Right kidney (tissue), 1 donor: Measurements from ENCODE around the gene C19orf25.
A peak's percentile ranks its signal among the peaks of the same experiment; 100 is the strongest.
"Not testable (repeated sequence)": the region's sequence is repeated elsewhere in the genome, so short reads cannot be mapped to it uniquely, and the experiment has no call there.

Experiments
- DNase-seq: peaks from one replicate; pipeline ENCODE4 v3.0.0-alpha.2; 2016

C19orf25 gene

DNA sequence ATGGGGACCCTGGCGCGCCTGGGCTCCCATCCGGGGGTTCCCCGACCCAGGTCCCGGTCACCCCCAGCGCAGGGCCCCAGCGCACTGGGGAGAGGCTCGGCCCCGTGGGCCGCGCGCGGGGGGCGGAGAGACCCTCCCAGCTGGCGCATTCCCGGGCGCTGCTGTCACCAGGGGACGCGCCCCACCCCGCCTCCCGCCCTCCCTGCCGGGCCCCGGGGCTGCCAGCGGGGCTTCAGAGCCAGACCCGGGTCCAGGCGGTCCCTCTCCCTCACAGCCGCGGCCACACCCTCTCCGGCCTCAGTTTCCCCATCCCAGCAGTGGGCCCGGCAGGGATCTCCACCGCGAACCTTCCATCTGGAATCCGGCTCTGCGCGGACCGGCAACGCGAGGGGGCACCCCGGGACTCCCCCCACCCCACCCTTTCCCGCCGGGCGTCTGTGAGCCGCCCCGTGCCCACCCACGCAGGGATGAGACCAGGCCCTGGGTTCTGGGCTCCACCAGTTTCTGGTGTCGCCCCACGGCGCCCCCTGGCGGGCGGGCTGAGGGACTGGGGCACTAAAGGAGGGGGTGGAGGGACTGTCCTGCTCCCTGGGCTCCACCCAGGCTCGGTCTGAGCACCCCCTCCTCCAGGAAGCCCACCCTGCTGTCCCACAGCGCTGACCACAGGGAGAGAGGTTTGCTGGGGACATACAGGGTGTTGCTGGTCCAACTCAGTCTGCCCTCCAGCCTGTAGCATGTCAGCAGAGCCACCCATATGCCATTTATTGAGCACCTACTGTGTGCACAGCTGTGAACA lies 34.7 kb upstream of the C19orf25 start:
- no peak for DNase-seq

DNA sequence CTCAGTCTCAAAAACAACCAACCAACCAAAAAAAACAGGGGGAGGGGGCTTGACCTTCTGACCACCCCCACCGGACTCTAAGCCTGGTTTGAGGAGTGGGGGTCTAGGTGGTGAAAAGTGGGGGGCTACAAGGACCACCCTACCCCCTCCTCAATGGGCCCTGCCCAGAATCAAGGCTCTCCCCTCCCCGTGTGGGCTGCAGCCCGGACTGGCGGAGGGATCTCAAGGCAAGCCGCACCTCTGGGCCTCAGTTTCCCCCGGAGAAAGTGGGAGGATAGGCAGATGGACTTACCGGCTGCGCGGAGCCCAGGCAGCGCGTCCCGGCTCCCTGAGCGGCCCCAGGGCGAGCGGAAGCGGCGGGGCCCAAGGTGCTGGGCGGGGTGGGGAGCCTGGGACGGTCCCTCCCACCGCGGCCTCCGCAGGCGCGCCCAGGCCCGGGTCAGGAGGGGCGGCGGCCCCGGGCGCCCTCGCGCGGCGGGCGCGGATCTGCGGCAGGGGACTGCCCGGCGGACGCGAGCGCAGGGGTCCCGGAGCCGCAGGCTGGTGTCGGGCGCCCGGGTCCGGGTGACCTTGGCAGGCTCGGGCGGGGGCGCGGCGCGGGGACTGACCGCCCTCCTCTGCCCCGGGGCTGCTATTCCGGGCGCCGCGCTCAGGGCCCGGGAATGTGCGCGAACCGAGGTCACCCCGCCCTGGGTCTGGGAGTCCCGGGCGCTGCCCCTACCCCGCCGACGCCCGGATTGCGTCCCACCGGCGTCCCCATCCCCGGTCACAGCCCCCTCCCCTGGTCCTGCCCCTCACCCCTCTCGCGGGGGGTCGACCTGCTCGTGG lies 33.9 kb upstream of the C19orf25 start, which contains the start of gene ADAMTSL5:
ADAMTSL5 (minus strand) TSS at position 349 of the 828 bp plus-strand sequence. CDS start 2,076 bp downstream, outside the sequence.
- DNase-seq, result no peak

DNA sequence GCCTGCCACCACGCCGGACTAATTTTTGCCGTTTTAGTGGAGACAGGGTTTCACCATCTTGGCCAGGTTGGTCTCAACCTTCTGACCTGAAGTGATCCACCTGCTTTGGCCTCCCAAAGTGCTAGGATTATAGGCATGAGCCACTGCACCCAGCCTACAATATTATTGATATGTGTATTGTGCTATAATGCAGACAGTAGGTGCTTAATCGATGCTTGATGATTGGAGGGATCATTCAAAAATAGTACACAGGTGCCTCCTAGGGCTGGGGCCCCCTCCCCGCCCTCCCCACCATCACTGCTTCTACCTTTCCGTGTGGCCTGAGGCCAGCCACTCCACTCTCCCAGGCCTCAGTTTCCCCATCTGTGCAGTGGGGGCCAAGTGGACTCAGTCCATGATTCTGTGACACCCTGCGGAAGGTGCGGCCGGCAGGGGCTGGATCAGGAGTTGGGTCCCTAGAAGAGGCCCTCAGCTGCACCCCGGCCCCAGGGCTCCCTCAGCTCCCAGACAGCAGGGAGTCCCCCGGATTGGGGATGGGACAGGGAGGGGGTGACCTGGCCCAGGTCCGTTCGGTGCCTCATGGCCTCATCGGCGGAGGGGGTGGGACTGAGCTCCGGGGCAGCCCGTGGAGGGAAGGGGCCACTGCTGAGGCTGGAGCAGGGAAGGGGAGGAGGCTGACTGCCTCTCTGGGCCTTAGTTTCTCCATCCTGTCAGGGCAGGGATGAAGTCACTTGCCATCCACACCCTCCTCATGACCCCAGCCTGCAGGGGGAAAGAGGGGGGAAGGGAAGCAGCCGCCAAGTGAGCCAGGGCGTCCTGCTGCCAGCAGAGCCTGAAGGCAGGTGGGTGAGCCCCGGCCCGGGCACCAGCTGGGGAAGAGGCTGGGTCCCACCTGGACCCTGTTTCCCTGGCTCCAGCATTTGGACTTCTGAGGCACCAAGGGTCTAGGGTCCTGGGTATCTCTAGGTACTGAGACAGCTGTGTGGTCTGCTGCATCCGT lies 32.6 kb upstream of the C19orf25 start:
- no peak for DNase-seq

DNA sequence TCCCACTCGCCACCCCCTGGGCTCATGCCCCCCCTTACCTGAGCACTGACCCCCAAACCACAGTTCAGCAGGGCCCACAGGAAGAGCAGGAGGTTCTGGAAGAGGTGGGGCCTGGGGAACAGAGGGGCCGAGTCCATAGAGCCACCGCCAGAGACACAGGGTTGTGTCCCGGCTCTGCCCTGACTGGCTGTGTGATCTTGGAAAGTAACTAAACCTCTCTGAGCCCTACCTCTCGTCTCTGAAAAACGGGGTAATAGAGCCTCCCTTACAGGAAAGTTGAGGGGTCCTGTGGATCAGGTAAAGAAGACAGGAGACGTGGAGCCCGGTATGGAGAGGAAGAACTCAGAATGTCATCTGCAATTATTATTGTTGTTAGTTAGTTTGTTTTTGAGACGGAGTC lies 31.8 kb upstream of the C19orf25 start:
- no peak for DNase-seq

DNA sequence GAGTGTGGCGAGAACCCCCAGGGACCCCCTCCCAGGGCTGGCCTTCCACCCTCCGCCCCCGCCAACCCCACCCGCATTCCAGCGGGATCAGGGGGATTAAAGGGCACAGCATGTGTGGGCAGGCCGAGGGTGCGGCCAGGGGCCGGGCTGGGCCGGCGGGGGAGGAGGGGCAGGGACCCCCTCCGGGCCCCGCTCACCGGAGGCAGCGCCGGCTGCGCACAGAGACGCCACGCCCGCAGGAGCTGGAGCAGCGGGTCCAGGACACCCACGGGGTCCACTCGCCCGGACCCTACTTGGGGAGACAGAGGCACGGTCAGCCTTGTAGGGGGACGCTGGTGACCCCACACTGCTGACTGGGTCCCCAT lies 31.4 kb upstream of the C19orf25 start:
- DNase-seq, result no peak

DNA sequence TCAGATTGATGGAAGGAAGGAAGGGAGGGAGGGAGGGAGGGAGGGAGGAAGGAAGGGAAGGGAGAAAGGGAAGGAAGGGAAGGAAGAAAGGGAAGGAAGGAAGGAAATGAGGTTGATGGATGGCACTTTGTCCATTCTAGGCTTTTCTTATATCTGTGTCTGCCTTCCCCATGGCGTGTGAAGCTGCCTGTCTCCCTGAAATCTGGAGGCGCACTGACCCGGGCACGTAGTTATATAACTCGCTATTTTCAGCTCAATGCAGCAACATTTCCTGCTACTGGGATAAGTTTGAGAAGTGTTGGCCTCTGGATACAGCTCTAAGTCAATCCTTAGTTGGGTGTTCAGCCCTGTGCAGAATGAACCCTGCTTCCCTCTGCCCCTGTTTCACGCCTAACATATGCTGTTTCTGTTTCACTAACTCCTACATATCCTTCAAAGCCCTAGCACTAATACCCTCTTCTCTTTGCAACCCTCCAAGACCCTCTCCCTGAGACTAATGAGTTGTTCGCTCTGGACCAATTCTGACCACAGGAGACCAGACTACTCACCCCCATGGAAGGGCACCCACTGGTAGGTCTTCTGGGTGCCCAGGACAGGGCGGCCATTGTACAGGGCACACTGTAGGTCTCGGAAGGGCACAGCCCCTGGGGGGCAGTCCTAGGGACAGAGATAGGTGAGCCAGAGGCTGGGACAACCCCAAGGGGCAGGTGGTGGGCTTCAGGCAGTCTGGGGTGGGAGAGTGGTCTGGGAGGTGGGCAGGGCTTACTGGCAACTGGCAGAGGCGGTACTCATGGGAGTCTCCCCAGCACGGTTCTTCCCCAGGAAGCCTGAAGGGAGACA lies 30.8 kb upstream of the C19orf25 start:
- DNase-seq, result no peak

DNA sequence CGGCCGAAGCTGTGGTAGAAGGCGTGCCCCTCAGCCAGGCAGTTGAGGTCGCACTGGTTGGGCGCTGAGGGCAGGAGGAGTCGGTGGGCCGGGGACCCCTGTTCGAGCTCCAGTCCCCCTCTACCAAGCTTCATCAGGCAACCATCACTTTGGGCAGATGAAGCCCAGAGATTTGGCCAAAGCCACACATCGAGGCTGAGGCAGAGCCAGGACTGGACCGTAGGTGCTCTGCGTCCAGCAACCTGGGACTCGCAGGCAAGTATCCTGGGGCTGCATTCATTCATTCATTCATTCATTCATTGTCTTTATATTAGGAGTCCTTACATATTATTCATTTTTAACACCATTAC lies 29.5 kb upstream of the C19orf25 start:
- peak; percentile 55 for DNase-seq

DNA sequence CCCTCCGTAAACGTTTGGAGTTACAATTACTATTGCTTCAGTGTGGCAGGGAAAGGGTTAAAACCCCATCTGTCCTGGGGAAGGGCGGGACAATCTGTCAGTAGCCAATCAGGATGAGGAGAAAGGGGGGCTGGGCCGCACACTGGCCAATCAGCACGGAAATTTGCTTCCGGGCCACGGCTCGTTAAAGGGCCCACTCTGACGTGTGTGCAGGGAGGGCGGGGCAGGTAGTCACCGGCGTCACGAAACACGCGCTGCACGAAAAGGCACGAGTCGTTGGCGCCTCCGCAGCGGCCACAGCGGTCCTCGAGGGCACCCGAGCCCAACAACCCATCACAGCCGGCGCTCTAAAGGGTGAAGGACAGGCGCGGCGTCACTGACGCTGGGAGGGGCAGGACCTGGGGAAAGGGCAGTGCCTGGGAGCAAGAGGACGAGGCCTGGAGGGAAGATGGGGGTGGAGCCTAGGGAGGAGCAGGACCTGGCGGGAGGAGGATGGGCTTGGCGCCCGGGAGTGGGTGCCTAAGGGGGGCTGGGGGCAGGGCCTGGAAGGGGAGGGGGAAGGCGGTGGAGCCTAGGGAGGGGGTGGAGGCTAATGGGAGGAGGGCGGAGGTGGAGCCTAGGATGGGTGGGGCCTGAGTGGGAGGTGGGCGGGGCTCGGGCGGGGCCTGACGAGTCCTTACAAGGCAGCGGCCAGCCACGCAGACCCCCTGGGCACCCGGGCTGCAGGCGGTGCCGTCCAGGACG lies 28.9 kb upstream of the C19orf25 start:
- DNase-seq, result peak; percentile 97

DNA sequence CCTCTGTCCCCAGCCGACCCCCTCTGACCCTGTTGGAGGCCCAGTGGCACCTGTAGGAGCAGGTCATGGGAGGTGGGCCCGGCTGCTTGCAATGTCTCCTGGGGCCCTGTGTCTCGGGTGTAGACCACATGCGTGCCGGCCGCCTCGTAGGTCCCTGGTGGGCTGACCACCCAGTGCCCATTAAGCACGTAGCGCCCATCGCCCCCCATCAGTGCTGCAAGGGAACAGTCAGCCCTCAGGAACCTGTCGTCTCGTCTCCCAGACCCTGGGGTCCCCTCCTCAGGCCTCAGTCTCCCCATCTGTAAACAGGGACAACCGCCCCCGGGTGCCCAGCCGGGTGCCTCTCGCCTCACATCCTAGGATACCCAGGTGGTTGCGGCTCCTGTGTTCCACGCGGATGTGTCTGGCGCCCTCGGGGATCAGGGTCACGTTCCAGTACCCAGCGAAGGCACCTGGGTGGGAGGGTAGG lies 28.2 kb upstream of the C19orf25 start:
- no peak for DNase-seq

DNA sequence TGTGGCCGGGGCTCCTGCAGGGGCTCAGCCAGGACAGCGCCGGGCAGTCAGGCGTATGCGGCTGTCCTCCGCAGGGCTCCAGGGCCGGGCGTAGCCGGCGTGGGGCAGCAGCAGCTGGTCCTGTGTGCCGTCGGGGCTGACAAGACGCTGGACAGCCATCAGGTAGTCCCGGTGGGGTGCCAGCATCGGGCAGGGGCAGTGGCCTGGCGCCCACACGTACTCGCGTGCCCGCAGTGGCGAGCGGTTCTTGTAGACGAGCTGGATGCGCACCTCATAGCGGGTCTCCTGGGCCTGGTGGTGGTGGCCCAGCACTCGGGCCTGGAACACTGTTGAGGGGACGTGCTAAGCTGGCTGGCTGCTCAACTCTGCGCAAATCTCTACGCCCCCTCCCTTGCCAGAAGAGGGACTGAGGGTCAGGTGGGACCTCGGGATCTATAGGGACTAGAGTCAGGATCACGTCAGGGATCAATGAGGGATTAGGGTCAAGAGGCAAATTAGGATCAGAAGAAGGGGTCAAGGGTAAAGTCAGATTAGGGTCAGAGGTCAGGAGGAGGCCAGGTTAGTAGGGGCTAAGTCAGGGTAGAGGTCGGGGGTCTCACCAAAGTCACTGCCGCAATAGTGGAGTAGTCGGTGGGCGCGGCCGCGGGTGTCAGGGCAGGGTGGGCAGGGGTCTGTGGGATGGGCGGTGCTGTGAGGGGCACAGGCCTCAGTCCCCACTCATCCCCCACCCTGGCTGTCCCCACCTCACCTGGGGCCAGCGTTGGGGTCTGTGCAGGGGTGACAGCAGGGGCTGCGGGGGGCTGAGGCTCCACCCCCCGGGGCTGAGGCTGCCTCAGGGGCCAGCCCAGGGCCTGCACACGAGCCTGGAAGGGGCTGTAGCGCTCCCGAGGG lies 27.2 kb upstream of the C19orf25 start:
- no peak for DNase-seq

DNA sequence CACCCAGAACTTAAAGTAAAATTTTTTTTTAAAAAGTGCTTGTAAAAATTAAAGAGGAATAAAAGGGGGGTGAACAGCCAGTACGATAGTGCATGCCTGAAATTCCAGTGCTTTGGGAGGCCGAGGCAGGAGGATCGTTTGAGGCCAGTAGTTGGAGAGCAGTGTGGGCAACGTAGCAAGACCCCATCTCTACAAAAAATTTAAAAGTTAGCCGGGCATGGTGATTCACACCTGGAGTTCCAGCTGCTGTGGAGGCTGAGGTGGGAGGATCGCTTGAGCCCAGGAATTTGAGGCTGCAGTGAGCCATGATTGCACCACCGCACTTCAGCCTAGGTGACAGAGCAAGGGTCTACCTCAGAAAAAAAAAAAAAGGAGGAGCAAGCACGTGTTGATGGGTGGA lies 26.0 kb upstream of the C19orf25 start:
- no peak for DNase-seq

DNA sequence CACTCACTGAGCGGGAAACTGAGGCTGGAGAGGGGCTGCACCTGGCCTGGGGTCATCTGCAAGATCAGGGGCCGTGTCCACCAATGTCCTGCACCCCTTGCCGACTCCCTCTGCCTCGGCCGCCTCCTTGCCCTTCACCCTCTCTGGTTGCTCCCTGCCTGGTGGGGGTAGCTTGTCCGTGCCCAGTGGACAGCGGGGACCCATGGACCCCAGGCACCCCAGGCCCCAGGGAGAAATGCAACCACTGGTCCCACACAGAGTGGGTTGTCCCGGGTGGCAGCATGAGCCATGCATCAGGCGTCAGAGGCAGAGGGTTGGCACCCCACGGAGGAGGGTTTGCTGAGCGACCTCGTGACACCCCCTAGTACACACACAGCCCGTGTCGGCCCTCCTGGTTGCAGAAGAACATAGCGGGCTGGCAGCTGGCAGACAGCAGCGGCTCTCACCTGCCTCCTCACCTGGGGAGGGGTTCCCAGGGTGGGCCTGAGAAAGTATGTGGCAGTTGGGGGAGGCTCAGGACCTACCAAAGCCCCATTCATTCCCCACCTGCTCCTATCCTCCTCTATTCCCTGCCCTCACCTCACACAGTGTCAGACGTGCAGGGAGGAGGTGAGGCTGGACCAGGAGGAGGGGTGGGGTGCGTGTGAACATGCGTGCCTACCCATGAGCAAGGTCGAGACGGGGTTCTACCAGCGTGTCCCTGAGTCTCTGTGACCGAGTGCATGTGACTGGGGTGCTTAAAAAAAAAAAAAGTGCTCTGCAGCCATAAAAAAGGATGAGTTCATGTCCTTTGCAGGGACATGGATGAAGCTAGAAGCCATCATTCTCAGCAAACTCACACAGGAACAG lies 25.1 kb upstream of the C19orf25 start:
- DNase-seq, result no peak

DNA sequence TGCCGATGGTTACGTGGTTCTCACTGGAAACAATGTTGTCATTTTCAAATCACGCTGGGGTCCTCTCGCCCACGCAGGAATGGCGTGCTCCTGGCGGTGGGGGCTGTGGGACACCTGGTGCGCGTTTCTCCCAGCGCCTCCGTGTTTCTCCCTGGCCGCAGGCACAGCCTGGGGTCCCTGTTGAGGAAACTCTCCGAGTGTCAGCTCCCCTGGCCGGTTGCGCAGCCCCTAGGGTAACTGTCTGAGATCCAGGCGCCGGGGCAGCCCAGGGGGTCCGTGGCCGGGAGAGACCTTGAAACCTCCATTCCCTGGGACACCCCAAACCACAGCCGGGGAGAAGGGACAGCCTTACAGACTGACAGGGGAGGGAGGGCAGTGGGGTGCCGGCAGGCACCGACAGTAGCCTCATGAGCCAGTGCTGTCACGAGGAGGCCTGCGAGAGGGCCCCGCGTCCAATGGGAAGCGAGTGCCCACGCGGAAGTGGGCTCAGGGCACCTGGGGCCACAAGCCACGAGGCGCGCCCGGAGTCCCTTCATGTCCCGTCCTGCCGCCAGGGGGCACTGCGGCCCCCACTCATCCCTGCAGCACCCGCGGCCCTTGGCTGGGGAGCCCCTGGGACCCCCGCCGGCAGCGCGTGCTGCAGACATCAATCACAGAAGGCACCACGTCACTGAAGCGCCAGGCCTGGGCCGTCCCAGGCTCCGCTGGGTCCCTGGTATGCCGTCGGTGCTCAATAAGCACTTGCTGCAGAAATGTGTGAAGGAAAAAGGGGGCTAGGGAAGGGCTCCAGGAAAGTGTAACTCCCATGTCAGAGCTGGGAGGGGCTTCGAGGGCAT lies 24.3 kb upstream of the C19orf25 start:
- peak; percentile 59 for DNase-seq

DNA sequence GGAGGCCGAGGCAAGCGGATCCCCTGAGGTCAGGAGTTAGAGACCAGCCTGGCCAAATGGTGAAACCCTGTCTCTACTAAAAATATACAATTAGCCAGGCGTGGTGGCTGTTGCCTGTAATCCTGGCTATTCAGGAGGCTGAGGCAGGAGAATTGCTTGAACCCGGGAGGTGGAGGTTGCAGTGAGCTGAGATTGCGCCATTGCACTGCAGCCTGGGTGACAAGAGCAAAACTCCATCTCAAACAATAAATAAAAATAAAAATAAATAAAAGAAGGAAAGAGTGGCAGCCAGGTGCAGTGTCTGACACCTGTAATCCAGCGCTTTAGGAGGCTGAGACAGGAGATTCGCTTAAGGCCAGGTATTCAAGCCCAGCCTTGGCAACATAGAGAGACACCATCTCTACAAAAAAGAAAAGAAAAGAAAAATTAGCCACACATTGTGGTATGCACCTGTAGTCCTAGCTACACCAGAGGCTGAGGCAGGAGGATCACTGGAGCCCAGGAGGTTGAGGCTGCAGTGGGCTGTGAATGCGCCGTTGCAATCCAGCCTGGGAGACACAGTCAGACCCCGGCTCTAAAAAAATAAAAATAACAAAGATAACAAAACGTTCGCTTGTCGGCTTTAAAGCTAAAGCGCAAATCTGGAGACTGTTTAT lies 23.5 kb upstream of the C19orf25 start:
- no peak for DNase-seq

DNA sequence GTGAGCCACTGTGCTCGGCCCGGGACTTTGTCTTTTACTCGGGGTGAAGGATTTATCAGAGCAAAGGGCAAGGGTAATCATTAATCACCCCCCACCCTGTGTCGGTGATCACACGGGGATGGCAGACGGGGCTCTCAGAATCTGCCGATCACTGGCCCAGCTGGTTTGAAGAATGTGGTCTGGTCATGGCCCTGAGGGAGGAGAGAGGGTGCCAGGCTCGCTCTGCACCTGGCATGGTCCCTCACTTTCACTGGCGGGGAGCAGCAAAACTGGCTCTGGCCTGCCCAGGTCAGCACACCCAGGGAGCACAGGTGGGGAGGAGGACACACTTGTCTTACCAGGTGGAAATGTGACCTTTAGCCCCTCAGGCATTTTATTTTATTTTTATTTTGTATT lies 22.2 kb upstream of the C19orf25 start:
- no peak for DNase-seq

DNA sequence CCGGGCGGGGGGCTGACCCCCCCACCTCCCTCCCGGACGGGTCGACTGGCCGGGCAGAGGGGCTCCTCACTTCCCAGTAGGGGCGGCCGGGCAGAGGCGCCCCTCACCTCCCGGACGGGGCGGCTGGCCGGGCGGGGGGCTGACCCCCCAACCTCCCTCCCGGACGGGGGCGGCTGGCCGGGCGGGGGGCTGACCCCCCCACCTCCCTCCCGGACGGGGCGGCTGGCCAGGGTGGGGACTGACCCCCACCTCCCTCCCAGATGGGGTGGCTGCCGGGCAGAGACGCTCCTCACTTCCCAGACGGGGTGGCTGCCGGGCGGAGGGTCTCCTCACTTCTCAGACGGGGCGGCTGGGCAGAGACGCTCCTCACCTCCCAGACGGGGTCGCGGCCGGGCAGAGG lies 20.2 kb upstream of the C19orf25 start:
- DNase-seq, result not testable (repeated sequence)
